Fibroblast of mammary gland (primary cell): Measurements from ENCODE around the gene IL20RB.
"Not testable (repeated sequence)": the region's sequence is repeated elsewhere in the genome, so short reads cannot be mapped to it uniquely, and the experiment has no call there.

ENCODE experiments used
- DNase-seq: peaks from one replicate; pipeline ENCODE4 v3.0.0-alpha.2; 2010; ENCODE audit warnings: low read depth
- H3K4me3 ChIP-seq: 2 replicates; pipeline ENCODE4 v1.5.1; 2011; ENCODE audit warnings: low read depth, mild to moderate bottlenecking, low read length, moderate library complexity; ENCODE audit not compliant: control insufficient read depth
- TF ChIP-seq, protein P1 (sequence below): conservative IDR thresholded peaks from 2 replicates; pipeline ENCODE4 v1.5.1; 2011; ENCODE audit warnings: low read depth, low read length, inconsistent platforms; ENCODE audit not compliant: control insufficient read depth, insufficient read depth

IL20RB gene

DNA sequence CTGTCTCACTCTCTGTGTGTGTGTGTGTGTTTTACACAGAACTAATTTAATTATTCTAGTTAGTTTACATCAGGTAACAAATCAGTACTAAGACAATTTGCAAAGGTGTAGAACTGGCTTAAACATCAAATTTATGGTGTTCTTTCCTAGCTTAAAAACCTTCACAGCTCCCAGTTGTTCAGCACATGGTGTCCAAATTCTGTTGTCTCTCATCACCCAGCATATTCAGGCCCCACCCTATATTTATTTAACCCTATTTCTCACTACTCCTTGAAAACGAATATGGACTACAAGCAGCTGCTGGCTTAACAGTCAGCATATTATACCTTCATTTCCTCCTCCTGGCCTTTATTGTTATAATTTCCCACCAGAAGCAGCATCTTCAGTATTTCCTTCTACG is 1.2 kb downstream of the IL20RB start:
- H3K4me3 ChIP-seq = no peak overlapping the region
- TF ChIP-seq, protein P1, sequence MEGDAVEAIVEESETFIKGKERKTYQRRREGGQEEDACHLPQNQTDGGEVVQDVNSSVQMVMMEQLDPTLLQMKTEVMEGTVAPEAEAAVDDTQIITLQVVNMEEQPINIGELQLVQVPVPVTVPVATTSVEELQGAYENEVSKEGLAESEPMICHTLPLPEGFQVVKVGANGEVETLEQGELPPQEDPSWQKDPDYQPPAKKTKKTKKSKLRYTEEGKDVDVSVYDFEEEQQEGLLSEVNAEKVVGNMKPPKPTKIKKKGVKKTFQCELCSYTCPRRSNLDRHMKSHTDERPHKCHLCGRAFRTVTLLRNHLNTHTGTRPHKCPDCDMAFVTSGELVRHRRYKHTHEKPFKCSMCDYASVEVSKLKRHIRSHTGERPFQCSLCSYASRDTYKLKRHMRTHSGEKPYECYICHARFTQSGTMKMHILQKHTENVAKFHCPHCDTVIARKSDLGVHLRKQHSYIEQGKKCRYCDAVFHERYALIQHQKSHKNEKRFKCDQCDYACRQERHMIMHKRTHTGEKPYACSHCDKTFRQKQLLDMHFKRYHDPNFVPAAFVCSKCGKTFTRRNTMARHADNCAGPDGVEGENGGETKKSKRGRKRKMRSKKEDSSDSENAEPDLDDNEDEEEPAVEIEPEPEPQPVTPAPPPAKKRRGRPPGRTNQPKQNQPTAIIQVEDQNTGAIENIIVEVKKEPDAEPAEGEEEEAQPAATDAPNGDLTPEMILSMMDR = no peak
- no peak for DNase-seq

DNA sequence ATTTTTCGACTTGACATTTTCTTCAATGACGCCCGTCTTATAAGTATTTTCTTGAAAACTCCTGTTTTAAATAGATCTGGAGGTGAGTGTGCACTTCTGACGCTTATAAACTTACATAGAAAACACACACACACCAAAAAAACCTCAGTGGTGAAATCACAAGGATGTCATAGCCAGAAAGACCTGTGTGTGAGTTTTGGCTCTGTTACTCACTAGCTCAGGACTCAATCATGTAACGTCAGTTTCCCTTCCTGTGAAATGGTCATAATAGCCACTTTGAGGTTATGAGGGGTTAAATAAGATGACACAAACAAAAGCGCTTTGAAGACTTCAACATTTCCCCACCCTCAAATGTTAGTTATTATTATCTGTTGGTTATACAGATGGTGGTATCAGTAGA is 1.8 kb downstream of the IL20RB start:
- TF ChIP-seq, protein P1 = no peak
- DNase-seq = no peak
- no peak overlapping the region for H3K4me3 ChIP-seq

DNA sequence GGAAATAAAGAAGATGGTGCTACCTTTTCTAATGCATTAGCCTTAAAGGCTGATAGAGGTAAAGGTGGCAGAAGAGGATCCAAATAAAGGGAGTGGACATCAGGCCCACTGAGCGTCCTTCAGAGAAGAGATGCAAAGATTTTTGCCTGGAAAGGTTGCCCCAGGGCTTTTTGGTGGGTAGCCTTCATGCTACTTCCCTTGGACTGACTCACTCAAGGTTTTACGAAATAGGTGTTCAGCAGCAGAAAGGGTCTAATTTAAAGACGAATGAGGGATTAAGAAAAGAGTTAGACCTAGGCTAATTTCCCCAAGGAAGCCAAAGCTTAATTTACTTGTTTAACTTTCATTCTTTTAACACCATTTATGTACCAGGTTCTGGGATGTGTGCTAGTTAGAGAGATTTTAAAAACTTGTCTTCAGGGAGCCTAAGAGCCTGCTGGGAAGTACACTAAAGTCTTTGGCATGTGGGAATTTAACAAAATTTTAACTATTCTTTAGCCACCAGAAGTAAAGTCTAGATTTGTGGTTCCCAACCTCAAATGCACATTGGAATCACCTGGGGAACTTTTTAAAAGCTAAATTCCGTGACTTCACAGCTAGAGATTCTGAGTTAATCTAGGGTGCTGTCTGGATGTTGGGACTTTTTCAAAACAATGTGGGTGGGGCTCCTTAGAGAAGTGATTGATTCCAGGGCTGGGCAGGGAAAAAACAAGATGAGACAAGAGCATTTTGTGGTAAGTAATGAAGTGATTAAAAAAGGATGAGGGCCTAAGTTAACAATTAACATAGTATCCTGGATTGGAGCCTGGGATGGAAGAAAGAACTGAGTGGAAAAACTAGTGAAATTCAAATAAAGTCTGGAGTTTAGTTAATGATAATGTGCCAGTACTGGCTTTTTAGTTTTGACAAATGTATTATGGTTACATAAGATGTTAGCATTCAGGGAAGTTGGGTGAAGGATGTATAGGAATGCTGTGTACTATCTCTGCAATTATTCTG is 3.4 kb downstream of the IL20RB start:
- TF ChIP-seq, protein P1 = no peak
- peak; percentile 41 for DNase-seq
- no peak overlapping the region for H3K4me3 ChIP-seq

DNA sequence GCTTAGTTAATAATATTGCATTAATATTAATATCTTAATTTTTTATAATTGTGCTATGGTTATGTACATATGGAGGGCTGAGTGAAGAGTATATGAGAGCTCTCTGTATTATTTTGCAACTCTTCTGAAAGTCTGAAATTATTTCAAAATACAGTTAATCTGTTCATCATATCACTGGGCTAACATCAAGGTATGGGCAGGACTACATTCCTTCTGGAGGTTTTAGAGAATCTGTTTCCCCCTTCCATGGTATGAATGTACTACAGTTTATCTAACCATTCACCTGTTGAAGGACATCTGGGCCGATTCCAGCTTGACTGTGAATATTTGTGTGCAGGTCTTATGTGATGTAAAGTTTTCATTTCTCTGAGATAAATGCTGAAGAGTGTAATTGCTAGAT is 5.1 kb downstream of the IL20RB start:
- H3K4me3 ChIP-seq = no peak overlapping the region
- DNase-seq = no peak
- TF ChIP-seq, protein P1 = no peak

DNA sequence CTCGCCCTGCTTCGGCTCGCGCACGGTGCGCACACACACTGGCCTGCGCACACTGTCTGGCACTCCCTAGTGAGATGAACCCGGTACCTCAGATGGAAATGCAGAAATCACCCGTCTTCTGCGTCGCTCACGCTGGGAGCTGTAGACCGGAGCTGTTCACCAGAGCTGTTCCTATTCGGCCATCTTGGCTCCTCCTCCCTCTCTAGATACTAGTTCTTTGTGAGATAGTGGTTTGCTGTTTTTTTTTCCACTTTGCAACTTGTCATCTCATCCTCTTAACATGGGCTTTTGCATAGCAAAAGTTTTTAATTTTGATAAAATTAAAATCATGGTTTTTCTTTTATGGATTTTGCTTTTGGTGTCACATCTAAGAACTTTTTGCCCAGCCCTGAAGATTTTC is 11.8 kb downstream of the IL20RB start:
- H3K4me3 ChIP-seq, DNase-seq: not testable (repeated sequence)

DNA sequence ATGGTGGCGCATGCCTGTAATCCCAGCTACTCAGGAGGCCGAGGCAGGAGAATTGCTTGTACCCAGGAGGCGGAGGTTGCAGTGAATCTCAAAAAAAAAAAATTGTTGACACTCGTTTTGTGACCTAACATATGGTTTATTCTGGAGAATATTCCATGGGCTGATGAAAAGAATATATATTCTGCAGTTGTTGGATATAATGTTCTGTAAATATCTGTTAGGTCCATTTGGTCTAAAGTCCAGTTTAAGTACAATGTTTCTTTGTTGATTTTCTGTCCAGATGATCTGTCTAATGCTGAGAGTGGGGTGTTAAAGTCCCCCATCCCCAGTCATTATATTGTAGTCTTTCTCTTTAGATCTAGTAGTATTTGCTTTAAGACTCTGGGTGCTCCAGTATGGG is 15.6 kb downstream of the IL20RB start:
- TF ChIP-seq, protein P1 = no peak
- H3K4me3 ChIP-seq = no peak overlapping the region
- no peak for DNase-seq

DNA sequence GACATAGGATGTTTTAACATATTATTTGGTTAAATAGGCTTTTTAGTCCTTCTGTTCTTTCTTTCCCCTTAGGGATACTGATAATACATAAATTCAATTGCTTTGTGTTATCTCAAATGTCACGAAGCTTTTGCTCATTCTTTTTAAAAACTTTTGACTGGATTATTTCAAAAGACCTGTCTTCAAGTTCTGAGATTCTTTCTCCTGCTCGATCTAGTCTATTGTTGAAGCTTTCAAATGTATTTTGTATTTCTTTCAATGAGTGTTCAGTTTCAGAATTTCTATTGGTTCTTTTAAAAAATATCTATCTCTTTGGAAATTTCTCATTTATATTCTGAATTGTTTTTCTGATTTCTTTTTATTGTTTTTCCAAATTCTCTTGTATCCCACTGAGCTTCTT is 16.9 kb downstream of the IL20RB start:
- TF ChIP-seq, protein P1 = no peak
- no peak for DNase-seq
- H3K4me3 ChIP-seq = no peak overlapping the region
